ENCODE data around the gene SCAPER.

GRCh38 chr15:76440441-76440840, 464.7 kb downstream of the SCAPER start:
- TF ChIP-seq, protein P1, sequence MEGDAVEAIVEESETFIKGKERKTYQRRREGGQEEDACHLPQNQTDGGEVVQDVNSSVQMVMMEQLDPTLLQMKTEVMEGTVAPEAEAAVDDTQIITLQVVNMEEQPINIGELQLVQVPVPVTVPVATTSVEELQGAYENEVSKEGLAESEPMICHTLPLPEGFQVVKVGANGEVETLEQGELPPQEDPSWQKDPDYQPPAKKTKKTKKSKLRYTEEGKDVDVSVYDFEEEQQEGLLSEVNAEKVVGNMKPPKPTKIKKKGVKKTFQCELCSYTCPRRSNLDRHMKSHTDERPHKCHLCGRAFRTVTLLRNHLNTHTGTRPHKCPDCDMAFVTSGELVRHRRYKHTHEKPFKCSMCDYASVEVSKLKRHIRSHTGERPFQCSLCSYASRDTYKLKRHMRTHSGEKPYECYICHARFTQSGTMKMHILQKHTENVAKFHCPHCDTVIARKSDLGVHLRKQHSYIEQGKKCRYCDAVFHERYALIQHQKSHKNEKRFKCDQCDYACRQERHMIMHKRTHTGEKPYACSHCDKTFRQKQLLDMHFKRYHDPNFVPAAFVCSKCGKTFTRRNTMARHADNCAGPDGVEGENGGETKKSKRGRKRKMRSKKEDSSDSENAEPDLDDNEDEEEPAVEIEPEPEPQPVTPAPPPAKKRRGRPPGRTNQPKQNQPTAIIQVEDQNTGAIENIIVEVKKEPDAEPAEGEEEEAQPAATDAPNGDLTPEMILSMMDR (IDR thresholded peaks at IDR 0.05) = no peak
- TF ChIP-seq SIN3A (IDR thresholded peaks at IDR 0.05; ENCODE audit: borderline replicate concordance, insufficient read depth, low read depth, low read length) = no peak
- no peak for TF ChIP-seq POLR2AphosphoS5 (IDR thresholded peaks at IDR 0.05; ENCODE audit: low read depth, low read length)
